CD14-positive monocyte (primary cell): Measurements from ENCODE around the gene LSP1. TPM values are rescaled to one million over a fixed set of nuclear protein-coding genes. Genes with fewer than 3 reads are reported as not detected.

ENCODE experiments used
- DNase-seq, 3 donors: peaks; one replicate each; pipeline ENCODE4 v3.0.0-alpha.2; 2011 to 2022
- H2AFZ ChIP-seq: 2 replicates; pipeline ENCODE4 v1.6.0; 2012; ENCODE audit warnings: mild to moderate bottlenecking, low read depth, low read length, inconsistent platforms; ENCODE audit not compliant: insufficient read depth, poor library complexity, severe bottlenecking
- H3K27ac ChIP-seq, 2 donors: 1 replicate in 1 of 2; 2 replicates in 1 of 2; pipeline ENCODE4 v1.5.1; 2012 to 2013; ENCODE audit warnings: low read length in 2 of 2, control low read depth in 1 of 2, inconsistent platforms in 1 of 2, low read depth in 1 of 2, mild to moderate bottlenecking in 1 of 2
- H3K27me3 ChIP-seq, 2 donors: one replicate each; pipeline versions ENCODE4 v1.6.0 to v1.6.1; 2011 to 2013; ENCODE audit warnings: low read length in 2 of 2; ENCODE audit not compliant: control insufficient read depth in 2 of 2, insufficient read depth in 2 of 2
- H3K36me3 ChIP-seq, 2 donors: replicated peaks in 1 of 2; 1 replicate in 1 of 2; 2 replicates in 1 of 2; pipeline versions ENCODE4 v1.5.1 to v1.6.1; 2012 to 2013; ENCODE audit warnings: low read length in 2 of 2, control low read depth in 1 of 2, inconsistent platforms in 1 of 2, mild to moderate bottlenecking in 1 of 2; ENCODE audit not compliant: insufficient read depth in 2 of 2, control insufficient read depth in 1 of 2
- H3K4me1 ChIP-seq, 2 donors: 1 replicate in 1 of 2; 2 replicates in 1 of 2; pipeline versions ENCODE4 v1.5.1 to v1.6.1; 2012 to 2013; ENCODE audit warnings: low read length in 2 of 2, control low read depth in 1 of 2, inconsistent platforms in 1 of 2, mild to moderate bottlenecking in 1 of 2, moderate library complexity in 1 of 2; ENCODE audit not compliant: insufficient read depth in 2 of 2, control insufficient read depth in 1 of 2
- H3K4me2 ChIP-seq: replicated peaks from 2 replicates; pipeline ENCODE3; 2012; ENCODE audit warnings: low read length, moderate library complexity, mild to moderate bottlenecking; ENCODE audit not compliant: poor library complexity, severe bottlenecking; ENCODE audit errors: extremely low read depth
- H3K4me3 ChIP-seq, 3 experiments: fragments of 200-600 bp in 1 of 3; sonication (generic) in 1 of 3; replicated peaks in 1 of 3; 1 replicate in 2 of 3; 2 replicates in 1 of 3; pipeline ENCODE4 v1.5.1; 2011 to 2013; ENCODE audit warnings: low read length in 3 of 3, mild to moderate bottlenecking in 3 of 3, control low read depth in 2 of 3, low read depth in 2 of 3, inconsistent platforms in 1 of 3, moderate library complexity in 1 of 3
- H3K79me2 ChIP-seq: 2 replicates; pipeline ENCODE4 v1.6.0; 2012; ENCODE audit warnings: mild to moderate bottlenecking, control low read depth, inconsistent platforms, low read length, moderate library complexity; ENCODE audit not compliant: insufficient read depth
- H3K9ac ChIP-seq: 2 replicates; pipeline ENCODE4 v1.6.0; 2017; ENCODE audit warnings: low read length, mild to moderate bottlenecking; ENCODE audit not compliant: insufficient read depth, poor library complexity, severe bottlenecking
- H3K9me3 ChIP-seq, 2 donors: replicated peaks in 1 of 2; 1 replicate in 1 of 2; 2 replicates in 1 of 2; pipeline versions ENCODE4 v1.5.1 to v1.6.1; 2012 to 2013; ENCODE audit warnings: low read length in 2 of 2, control low read depth in 1 of 2; ENCODE audit not compliant: control insufficient read depth in 1 of 2, insufficient read depth in 1 of 2
- H4K20me1 ChIP-seq: 2 replicates; pipeline ENCODE4 v1.6.0; 2012; ENCODE audit warnings: mild to moderate bottlenecking, low read length, control low read depth, moderate library complexity; ENCODE audit not compliant: insufficient read depth
- H3K27ac Mint-ChIP-seq, 7 donors: one replicate each; pipeline ENCODE4 v1.8.0; 2020; ENCODE audit warnings: mild to moderate bottlenecking in 7 of 7, mixed read lengths in 7 of 7, moderate library complexity in 6 of 7, inconsistent platforms in 2 of 7
- H3K27me3 Mint-ChIP-seq, 3 donors: one replicate each; pipeline ENCODE4 v1.8.0; 2021 to 2022; ENCODE audit warnings: low read depth in 3 of 3, mild to moderate bottlenecking in 3 of 3, mixed read lengths in 3 of 3, moderate library complexity in 3 of 3, inconsistent platforms in 1 of 3
- H3K36me3 Mint-ChIP-seq, 2 donors: one replicate each; pipeline ENCODE4 v1.8.0; 2020; ENCODE audit warnings: mixed read lengths in 2 of 2, inconsistent platforms in 1 of 2, mild to moderate bottlenecking in 1 of 2
- H3K4me1 Mint-ChIP-seq: one replicate; pipeline ENCODE4 v1.8.0; 2020; ENCODE audit warnings: mild to moderate bottlenecking, mixed read lengths
- H3K4me3 Mint-ChIP-seq, 2 donors: one replicate each; pipeline ENCODE4 v1.8.0; 2020; ENCODE audit warnings: mild to moderate bottlenecking in 2 of 2, mixed read lengths in 2 of 2, moderate library complexity in 1 of 2
- H3K9me3 Mint-ChIP-seq, 7 donors: one replicate each; pipeline ENCODE4 v1.8.0; 2020 to 2022; ENCODE audit warnings: mixed read lengths in 7 of 7, mild to moderate bottlenecking in 6 of 7, moderate library complexity in 6 of 7, inconsistent platforms in 2 of 7
- whole genome bisulfite sequencing: methylation state at CpG from one replicate; pipeline ENCODE4 v1.1.5; 2013; ENCODE audit warnings: missing lambda C conversion rate; ENCODE audit not compliant: insufficient coverage; 5-methylcytosine and 5-hydroxymethylcytosine counted together
- intact Hi-C, 2 donors: fragments of 100-400 bp; cut with micrococcal nuclease; formaldehyde crosslinking; loops; one replicate each; pipeline versions ENCODE4 v1.15.0 to v1.15.1; 2023
- polyA plus RNA-seq, 3 donors: library from polyadenylated mRNA; depleted of rRNA in 1 of 3; unstranded in 2 of 3; stranded (reverse) in 1 of 3; fragments of 300-500 nt in 2 of 3; fragments of >200 nt in 1 of 3; fragmentation: Illumina TruSeq in 2 of 3; gene quantifications; 1 replicate in 2 of 3; 2 replicates in 1 of 3; pipeline ENCODE4 v1.2.3, GENCODE V29; 2012 to 2021
- TF ChIP-seq, protein P1 (sequence below): fragments of 200-600 bp; IDR thresholded peaks from one replicate; pipeline ENCODE4 v1.8.0; 2022; ENCODE audit warnings: antibody characterized with exemption, mild to moderate bottlenecking

LSP1 gene
- polyA plus RNA-seq, 3 donors, result 387 to 646 (median 542) TPM

DNA sequence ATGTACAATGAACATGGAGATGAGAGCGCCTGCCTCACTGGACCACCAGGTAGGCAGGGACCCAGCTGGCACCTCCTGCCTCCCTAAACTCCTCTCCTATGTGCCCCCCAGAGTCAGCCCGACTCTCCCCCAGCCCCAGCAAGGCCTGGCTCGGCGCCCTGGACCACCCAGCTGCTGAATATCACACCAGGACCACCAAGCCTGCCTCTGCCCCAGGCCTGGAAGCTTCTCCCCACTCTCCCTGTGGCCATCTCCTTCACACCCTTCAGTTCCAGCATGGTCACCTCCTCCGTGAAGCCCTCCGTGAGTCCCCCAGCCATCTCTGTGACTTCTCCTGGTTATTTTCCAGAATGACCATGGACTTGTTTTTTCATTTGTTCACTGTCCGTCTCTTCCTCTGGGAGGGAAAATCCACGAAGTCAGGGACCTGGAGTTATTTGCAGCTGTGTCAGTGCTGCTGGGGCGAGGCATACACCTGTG, 6.4 kb upstream of the LSP1 start:
- 95% methylated on average over 9 of the region's 9 CpGs for WGBS
- Histone ChIP-seq H3K9ac (no peak overlapping the region), H3K9me3 (no peaks in the 10 kb centered on the region), H3K36me3 (no peaks in the 10 kb centered on the region), H3K79me2 (peaks cover 4% of the 10 kb centered on the region), H2AFZ (no peak overlapping the region), H3K4me1 (peaks cover 97 to 98% of the 10 kb centered on the region in 2 donors), H3K27me3 (no peaks in the 10 kb centered on the region), H3K27ac (peak overlapping the region in 1 of 2 donors; percentile 93), H4K20me1 (no peaks in the 10 kb centered on the region), H3K4me2 (no peak overlapping the region), H3K4me3 (no peak overlapping the region)
- TF ChIP-seq, protein P1, sequence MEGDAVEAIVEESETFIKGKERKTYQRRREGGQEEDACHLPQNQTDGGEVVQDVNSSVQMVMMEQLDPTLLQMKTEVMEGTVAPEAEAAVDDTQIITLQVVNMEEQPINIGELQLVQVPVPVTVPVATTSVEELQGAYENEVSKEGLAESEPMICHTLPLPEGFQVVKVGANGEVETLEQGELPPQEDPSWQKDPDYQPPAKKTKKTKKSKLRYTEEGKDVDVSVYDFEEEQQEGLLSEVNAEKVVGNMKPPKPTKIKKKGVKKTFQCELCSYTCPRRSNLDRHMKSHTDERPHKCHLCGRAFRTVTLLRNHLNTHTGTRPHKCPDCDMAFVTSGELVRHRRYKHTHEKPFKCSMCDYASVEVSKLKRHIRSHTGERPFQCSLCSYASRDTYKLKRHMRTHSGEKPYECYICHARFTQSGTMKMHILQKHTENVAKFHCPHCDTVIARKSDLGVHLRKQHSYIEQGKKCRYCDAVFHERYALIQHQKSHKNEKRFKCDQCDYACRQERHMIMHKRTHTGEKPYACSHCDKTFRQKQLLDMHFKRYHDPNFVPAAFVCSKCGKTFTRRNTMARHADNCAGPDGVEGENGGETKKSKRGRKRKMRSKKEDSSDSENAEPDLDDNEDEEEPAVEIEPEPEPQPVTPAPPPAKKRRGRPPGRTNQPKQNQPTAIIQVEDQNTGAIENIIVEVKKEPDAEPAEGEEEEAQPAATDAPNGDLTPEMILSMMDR, result no peak
- H3K36me3 Mint-ChIP-seq, result peaks cover 9 to 12% of the 10 kb centered on the region in 2 donors
- H3K4me3 Mint-ChIP-seq, result peak overlapping the region in 1 of 2 donors; percentile 10
- no peaks in the 10 kb centered on the region for H3K9me3 Mint-ChIP-seq
- intact Hi-C loops, result no loop called here
- DNase-seq, result no peak
- peaks cover 86% of the 10 kb centered on the region for H3K4me1 Mint-ChIP-seq
- peaks cover 0 to 4% (median 1%) of the 10 kb centered on the region in 3 donors for H3K27me3 Mint-ChIP-seq
- peak overlapping the region in 6 of 7 donors; percentile 45 to 100 (median 76) for H3K27ac Mint-ChIP-seq

DNA sequence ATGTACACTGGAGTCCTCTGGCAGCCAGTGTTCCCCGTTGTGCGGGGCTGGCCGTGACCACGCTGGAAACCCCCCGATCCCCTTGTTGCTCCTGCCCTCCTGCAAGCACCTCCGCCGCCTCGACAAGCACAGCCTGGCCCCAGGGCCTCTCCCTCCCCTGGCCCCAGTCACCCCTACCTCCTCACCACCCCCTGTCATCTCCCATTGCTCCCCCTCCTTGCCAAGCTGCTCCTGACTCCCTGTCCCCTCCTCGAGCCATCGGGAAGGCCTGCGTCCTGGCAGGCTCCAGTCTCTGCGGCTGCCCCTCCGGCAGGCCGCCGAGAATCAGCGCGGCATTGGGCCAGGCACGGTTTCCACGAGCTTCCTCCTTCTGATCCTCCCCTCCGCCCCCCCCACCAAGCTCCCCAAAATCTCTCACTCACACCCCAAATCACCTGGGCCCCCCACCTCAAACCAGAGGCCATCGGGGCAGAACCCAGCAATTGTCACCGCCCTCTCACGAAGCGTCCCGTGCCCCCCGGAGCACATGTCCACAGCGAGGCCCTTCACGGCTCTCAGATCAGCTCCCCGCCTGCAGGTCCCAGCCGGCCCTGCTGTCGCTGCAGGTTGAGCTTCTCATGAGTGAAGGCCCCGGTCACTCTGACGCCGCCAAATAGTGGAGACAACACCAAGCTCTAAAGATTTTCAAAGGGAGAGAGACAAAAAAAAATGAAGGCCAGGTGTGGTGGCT, 5.7 kb upstream of the LSP1 start:
- no peaks in the 10 kb centered on the region for H4K20me1 ChIP-seq
- H3K4me2 ChIP-seq, result no peak overlapping the region
- H3K4me3 ChIP-seq, result no peak overlapping the region
- peaks cover 10% of the 10 kb centered on the region for H3K79me2 ChIP-seq
- Mint-ChIP-seq H3K4me3 (no peak overlapping the region), H3K36me3 (peaks cover 8 to 9% of the 10 kb centered on the region in 2 donors), H3K27me3 (peaks cover 0 to 4% (median 1%) of the 10 kb centered on the region in 3 donors), H3K27ac (peak overlapping the region; percentile 34 to 100 (median 84)), H3K4me1 (peaks cover 89% of the 10 kb centered on the region), H3K9me3 (no peaks in the 10 kb centered on the region)
- peaks cover 97 to 98% of the 10 kb centered on the region in 2 donors for H3K4me1 ChIP-seq
- no peaks in the 10 kb centered on the region for H3K9me3 ChIP-seq
- DNase-seq, result no peak
- TF ChIP-seq, protein P1, result no peak
- no peak overlapping the region for H3K27ac ChIP-seq
- no peak overlapping the region for H2AFZ ChIP-seq
- 89% methylated on average over 33 of the region's 34 CpGs for WGBS
- no peak overlapping the region for H3K9ac ChIP-seq
- no peaks in the 10 kb centered on the region for H3K36me3 ChIP-seq
- intact Hi-C loops, result no loop called here
- H3K27me3 ChIP-seq, result no peaks in the 10 kb centered on the region
